ENCODE data around the gene RABL6.

The RABL6 gene

DNA sequence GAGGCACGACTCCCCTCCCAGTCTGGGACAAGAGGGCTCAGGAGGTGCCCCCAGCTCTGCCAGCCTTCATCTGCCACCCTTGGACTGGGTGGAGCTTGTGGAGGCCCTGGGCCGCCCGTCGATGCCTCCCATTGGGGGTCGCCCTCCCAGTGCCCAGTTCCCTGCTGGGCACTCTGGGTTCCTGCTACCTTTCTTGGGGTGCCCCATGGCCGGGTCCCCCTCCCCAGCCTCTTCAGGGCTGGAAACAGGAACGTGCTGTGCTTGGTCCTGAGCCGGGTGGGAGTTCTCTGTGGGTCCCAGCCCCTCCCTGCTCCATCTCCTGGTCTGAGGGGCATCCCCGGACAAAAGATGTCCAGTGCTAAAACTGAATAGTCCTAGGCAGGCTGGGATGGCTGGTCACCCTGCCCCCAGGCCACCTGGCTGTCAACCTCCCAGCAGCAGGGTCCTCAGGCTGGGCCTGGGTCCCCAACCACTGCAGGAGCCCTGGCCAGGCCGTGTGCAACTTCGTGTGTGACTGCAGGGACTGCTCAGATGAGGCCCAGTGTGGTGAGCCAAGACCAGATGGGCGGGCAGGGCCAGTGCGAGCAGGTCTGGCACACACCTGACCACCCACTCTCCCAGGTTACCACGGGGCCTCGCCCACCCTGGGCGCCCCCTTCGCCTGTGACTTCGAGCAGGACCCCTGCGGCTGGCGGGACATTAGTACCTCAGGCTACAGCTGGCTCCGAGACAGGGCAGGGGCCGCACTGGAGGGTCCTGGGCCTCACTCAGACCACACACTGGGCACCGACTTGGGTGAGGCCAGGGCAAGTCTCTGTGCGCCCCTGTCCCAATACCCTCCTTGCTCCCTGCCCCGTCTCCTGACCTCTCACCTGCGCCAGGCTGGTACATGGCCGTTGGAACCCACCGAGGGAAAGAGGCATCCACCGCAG lies 45.2 kb downstream of the RABL6 start:
- no peak for ATAC-seq
- TF ChIP-seq ZFP30 (CRISPR knock-in tag; IDR thresholded peaks at IDR 0.05), result no peak
- TF ChIP-seq CSDC2 (CRISPR knock-in tag; IDR thresholded peaks at IDR 0.05), result no peak
- TF ChIP-seq PATZ1 (CRISPR knock-in tag; IDR thresholded peaks at IDR 0.05; ENCODE audit: borderline replicate concordance), result no peak
- no peak for TF ChIP-seq RARB (CRISPR knock-in tag; IDR thresholded peaks at IDR 0.05)
- no peak for TF ChIP-seq TOX (CRISPR knock-in tag; IDR thresholded peaks at IDR 0.05; ENCODE audit: borderline replicate concordance)
- TF ChIP-seq, protein P1, sequence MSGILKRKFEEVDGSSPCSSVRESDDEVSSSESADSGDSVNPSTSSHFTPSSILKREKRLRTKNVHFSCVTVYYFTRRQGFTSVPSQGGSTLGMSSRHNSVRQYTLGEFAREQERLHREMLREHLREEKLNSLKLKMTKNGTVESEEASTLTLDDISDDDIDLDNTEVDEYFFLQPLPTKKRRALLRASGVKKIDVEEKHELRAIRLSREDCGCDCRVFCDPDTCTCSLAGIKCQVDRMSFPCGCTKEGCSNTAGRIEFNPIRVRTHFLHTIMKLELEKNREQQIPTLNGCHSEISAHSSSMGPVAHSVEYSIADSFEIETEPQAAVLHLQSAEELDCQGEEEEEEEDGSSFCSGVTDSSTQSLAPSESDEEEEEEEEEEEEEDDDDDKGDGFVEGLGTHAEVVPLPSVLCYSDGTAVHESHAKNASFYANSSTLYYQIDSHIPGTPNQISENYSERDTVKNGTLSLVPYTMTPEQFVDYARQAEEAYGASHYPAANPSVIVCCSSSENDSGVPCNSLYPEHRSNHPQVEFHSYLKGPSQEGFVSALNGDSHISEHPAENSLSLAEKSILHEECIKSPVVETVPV (CRISPR knock-in tag; IDR thresholded peaks at IDR 0.05), result no peak

- ATAC-seq, result no peak
- TF ChIP-seq RARB (CRISPR knock-in tag; IDR thresholded peaks at IDR 0.05), result no peak
These were observed 45.9 kb downstream of the RABL6 start for GRCh38 chr9:136853596-136854112.

GRCh38 chr9:136854113-136854841 lies 46.5 kb downstream of the RABL6 start:
- no peak for ATAC-seq

More at GRCh38 chr9:136854113-136854841, 46.5 kb downstream of the RABL6 start:
- TF ChIP-seq ZC3H10 (CRISPR knock-in tag; IDR thresholded peaks at IDR 0.05), result no peak
- no peak for TF ChIP-seq ARNTL (CRISPR knock-in tag; IDR thresholded peaks at IDR 0.05; ENCODE audit: borderline replicate concordance, low read depth)
- no peak for TF ChIP-seq ZFP3 (CRISPR knock-in tag; IDR thresholded peaks at IDR 0.05)
- TF ChIP-seq TCF4 (CRISPR knock-in tag; IDR thresholded peaks at IDR 0.05; ENCODE audit: borderline replicate concordance), result no peak
- TF ChIP-seq ESRRG (CRISPR knock-in tag; IDR thresholded peaks at IDR 0.05), result no peak
- no peak for TF ChIP-seq TSHZ2 (CRISPR knock-in tag; IDR thresholded peaks at IDR 0.05)
- no peak for TF ChIP-seq ISL1 (CRISPR knock-in tag; IDR thresholded peaks at IDR 0.05)
- no peak for TF ChIP-seq ZNF8 (CRISPR knock-in tag; IDR thresholded peaks at IDR 0.05)
- TF ChIP-seq, protein P1 (CRISPR knock-in tag; IDR thresholded peaks at IDR 0.05), result no peak
- no peak for TF ChIP-seq CREB5 (CRISPR knock-in tag; IDR thresholded peaks at IDR 0.05; ENCODE audit: low read depth)
- no peak for TF ChIP-seq POU6F1 (CRISPR knock-in tag; IDR thresholded peaks at IDR 0.05; ENCODE audit: borderline replicate concordance, low read depth)
- TF ChIP-seq SNAI2 (CRISPR knock-in tag; IDR thresholded peaks at IDR 0.05), result no peak
- no peak for TF ChIP-seq ZNF70 (CRISPR knock-in tag; IDR thresholded peaks at IDR 0.05)
- no peak for TF ChIP-seq BACH2 (CRISPR knock-in tag; IDR thresholded peaks at IDR 0.05; ENCODE audit: borderline replicate concordance)
- no peak for TF ChIP-seq ZFP30 (CRISPR knock-in tag; IDR thresholded peaks at IDR 0.05)
- TF ChIP-seq ZNF565 (CRISPR knock-in tag; conservative IDR thresholded peaks at IDR 0.05; ENCODE audit: low read depth), result no peak

Measured in SK-N-SH treated with all-trans-retinoic acid at 6 μM for 48 hours (cell line).